ENCODE results near the gene CASR.

- no peak for TF ChIP-seq CTCF (IDR thresholded peaks at IDR 0.05)
- TF ChIP-seq POLR2A (IDR thresholded peaks at IDR 0.05), result no peak
Observed at GRCh38 chr3:122318620-122319019, 135.2 kb downstream of the CASR start.
